Measurements from ENCODE around the gene RIPPLY2.

GRCh38 chr6:83891586-83891985 is 38.4 kb downstream of the RIPPLY2 start:
- TF ChIP-seq POLR2A (IDR thresholded peaks at IDR 0.05), result no peak
- TF ChIP-seq, protein P1, sequence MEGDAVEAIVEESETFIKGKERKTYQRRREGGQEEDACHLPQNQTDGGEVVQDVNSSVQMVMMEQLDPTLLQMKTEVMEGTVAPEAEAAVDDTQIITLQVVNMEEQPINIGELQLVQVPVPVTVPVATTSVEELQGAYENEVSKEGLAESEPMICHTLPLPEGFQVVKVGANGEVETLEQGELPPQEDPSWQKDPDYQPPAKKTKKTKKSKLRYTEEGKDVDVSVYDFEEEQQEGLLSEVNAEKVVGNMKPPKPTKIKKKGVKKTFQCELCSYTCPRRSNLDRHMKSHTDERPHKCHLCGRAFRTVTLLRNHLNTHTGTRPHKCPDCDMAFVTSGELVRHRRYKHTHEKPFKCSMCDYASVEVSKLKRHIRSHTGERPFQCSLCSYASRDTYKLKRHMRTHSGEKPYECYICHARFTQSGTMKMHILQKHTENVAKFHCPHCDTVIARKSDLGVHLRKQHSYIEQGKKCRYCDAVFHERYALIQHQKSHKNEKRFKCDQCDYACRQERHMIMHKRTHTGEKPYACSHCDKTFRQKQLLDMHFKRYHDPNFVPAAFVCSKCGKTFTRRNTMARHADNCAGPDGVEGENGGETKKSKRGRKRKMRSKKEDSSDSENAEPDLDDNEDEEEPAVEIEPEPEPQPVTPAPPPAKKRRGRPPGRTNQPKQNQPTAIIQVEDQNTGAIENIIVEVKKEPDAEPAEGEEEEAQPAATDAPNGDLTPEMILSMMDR (IDR thresholded peaks at IDR 0.05), result no peak

All from breast epithelium (tissue), 3 donors.